Raji (cell line): ENCODE measurements around the gene ATP6AP2.
A peak's percentile ranks its signal among the peaks of the same experiment; 100 is the strongest.

Experiments used
- POLR2A ChIP-seq: IDR thresholded peaks from 2 replicates; pipeline ENCODE4 v1.6.1; 2011; ENCODE audit warnings: low read depth, low read length, control low read depth; ENCODE audit not compliant: insufficient read depth

The ATP6AP2 gene, protein sequence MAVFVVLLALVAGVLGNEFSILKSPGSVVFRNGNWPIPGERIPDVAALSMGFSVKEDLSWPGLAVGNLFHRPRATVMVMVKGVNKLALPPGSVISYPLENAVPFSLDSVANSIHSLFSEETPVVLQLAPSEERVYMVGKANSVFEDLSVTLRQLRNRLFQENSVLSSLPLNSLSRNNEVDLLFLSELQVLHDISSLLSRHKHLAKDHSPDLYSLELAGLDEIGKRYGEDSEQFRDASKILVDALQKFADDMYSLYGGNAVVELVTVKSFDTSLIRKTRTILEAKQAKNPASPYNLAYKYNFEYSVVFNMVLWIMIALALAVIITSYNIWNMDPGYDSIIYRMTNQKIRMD

GRCh38 chrX:40580537-40581335 lies at the start of gene ATP6AP2:
ATP6AP2 (plus strand) TSS chrX:40580970; CDS start chrX:40581066, 96 bp downstream.
- TF ChIP-seq POLR2A: peak; percentile 73

GRCh38 chrX:40531056-40531826 lies 49.5 kb upstream of the ATP6AP2 start:
- TF ChIP-seq POLR2A: no peak

DNA sequence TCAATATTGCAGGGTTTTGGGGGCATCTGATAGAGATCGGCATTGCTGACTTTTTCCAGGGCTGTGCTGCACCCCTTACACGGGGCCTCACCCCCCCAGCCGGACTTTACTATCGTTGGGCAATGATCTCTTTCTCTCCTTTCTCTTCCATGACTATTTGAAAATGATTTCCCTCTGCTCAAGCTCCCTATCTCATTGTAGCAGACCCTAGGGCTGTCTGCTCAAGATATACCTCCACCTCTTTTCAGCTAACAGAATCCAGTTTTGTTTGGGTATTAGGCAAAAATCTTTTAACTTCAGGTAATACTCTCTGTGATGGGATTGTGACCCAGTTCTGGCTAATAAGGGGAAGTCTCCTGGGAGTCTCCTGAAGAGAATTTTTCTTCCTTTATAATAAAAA lies 43.5 kb upstream of the ATP6AP2 start:
- TF ChIP-seq POLR2A: no peak

DNA sequence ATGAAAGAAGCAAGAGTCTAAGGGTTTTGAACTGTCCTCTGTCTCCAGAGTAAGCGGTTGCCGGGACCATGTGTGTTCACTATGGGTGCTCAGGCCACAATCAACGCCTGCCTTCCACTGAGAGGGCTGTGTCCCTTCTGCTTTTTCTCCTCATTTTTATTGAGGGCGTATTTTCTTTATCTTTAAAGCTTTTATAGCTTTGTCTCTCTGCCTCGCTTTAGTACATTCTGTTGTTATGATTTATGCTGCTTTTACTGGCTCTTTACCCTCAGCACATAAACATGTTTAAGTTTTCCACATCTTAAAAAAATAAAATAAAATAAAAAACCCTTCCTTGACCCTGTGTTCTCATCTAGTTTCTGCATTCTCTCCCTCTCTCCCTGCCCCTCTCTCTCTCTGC lies 42.4 kb upstream of the ATP6AP2 start:
- TF ChIP-seq POLR2A: no peak

DNA sequence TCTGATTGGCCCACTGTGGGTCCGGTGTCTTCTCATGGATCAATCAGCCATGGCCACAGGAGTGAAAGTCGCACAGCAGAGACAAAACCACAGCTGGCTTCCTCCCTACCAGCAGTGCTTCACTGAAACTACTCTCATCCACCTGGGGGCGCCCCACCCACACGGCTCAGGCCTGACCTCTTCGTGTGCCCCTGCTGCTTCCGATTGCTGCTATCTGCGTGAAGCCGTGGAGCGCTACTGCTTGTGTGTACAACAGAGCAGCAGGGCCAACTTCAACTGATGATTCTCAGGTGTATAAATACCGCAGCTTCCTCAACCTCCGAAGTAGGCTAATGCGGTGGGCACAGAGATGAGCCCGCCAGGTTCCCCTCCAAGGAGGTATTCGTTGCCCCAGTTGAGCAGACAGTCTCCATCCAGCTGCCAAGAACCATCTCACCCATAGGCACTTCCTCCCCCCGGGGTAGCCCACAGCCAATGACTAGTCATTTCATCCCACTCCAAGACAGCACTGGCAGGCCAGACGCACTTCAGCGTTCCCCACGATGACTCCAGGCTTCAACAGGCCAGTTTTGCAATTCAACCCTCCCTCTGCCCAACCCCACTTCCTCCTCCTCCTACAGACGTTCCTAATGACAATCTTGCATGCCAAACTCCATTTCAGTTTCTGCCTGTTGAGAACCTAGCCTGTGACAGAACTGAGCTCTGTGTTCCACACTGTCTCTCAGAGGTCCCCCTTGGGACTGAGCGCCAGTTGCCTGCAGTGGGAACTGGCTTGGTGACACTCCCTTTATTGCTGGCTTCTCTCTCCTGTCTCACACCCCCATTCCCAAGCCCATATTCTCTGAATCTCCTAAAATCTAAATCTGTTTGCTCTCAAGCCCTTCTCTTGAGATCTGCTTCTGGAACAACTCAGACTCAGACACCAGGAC lies 41.3 kb upstream of the ATP6AP2 start:
- TF ChIP-seq POLR2A: no peak

GRCh38 chrX:40542208-40542607 lies 38.6 kb upstream of the ATP6AP2 start:
- no peak for TF ChIP-seq POLR2A

GRCh38 chrX:40542972-40543371 lies 37.8 kb upstream of the ATP6AP2 start:
- TF ChIP-seq POLR2A: no peak

- no peak for TF ChIP-seq POLR2A
These were observed 37.0 kb upstream of the ATP6AP2 start for GRCh38 chrX:40543661-40544328.

DNA sequence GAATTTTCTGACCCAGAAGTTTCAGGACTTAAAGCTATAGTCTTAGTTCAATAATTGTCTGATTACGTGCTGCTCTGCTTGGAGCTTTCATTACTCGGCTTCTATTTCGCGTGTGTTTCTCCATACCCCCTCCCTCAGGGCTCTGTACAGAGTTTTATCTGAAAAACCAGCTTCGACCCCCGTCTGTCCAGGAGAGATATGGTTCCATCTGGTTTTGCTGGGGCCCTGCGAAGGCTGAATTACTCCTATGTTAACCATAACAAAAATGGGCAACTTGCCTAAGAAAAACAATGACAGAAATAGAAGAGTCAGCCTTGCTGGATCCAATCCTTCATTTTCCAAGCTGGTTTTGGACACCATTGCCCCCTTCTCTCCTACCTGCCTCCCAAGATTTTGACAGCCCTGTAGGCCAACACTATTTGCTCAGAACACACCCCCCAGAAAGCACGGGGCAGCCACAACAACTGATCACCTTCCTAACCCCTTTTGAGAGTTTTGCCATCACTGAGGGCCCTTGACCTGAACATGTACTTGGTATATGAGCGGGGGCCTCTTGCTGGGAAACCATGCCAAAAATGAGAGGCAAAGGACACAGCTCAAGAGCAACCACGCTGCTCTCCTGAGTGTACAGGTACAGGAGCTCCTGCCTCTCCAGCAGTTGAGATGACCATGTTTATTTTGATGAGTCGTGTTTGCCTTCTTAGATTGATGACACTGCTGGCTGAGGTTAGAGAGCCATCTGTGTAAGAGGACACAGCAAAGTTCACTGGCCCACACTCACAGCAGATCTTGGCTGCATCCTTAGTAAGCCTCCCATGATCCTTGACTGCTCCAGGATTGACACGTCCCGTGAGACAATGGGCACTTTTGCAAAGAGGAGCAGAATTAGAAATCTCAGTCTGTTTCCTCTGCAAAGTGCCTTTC lies 36.2 kb upstream of the ATP6AP2 start:
- TF ChIP-seq POLR2A: no peak

GRCh38 chrX:40546870-40547269 lies 33.9 kb upstream of the ATP6AP2 start:
- no peak for TF ChIP-seq POLR2A

DNA sequence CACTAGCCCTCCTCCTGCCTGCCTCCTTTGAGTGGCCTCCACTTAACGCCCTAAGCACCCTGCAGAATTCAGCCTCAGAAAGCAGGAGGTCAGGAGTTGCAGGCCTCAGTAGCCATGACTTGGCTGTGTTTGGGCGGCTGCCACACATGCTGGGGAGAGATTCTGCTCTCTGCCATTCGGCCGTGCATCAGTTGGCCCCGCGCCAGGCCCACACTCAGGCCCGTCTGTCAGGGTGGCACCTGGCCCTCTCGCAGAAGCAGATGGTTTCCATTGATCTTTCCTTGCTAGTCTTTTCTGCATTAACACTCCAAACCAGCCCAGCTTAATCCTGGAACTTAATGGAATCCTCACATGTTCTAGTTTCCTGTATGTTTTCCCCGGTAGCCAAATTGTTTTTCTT lies 30.7 kb upstream of the ATP6AP2 start:
- no peak for TF ChIP-seq POLR2A

- no peak for TF ChIP-seq POLR2A
These were observed 28.0 kb upstream of the ATP6AP2 start for GRCh38 chrX:40552768-40553167.

GRCh38 chrX:40558590-40558989 lies 22.2 kb upstream of the ATP6AP2 start:
- no peak for TF ChIP-seq POLR2A

- no peak for TF ChIP-seq POLR2A
These were observed 17.0 kb upstream of the ATP6AP2 start for GRCh38 chrX:40563784-40564183.
